OCI-LY3 (cell line): Measurements from ENCODE around the gene KCNC4.

Experiments
- EZH2phosphoT487 ChIP-seq: fragments of 200-600 bp; shearing (Covaris generic); IDR thresholded peaks from 2 replicates; pipeline ENCODE4 v1.6.1; 2018; ENCODE audit warnings: antibody characterized with exemption, mixed run types, low read depth
- TF ChIP-seq, protein P1 (sequence below): fragments of 200-600, 300-600 bp; sonication (generic); IDR thresholded peaks from 2 replicates; pipeline ENCODE4 v1.5.1; 2014; ENCODE audit warnings: antibody characterized with exemption, low read length, low read depth

- TF ChIP-seq, protein P1, sequence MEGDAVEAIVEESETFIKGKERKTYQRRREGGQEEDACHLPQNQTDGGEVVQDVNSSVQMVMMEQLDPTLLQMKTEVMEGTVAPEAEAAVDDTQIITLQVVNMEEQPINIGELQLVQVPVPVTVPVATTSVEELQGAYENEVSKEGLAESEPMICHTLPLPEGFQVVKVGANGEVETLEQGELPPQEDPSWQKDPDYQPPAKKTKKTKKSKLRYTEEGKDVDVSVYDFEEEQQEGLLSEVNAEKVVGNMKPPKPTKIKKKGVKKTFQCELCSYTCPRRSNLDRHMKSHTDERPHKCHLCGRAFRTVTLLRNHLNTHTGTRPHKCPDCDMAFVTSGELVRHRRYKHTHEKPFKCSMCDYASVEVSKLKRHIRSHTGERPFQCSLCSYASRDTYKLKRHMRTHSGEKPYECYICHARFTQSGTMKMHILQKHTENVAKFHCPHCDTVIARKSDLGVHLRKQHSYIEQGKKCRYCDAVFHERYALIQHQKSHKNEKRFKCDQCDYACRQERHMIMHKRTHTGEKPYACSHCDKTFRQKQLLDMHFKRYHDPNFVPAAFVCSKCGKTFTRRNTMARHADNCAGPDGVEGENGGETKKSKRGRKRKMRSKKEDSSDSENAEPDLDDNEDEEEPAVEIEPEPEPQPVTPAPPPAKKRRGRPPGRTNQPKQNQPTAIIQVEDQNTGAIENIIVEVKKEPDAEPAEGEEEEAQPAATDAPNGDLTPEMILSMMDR = no peak
- no peak for TF ChIP-seq EZH2phosphoT487
Observed at GRCh38 chr1:110189181-110189580, 20.9 kb upstream of the KCNC4 start.
